ENCODE measurements around the gene ACOT2.
"Not testable (repeated sequence)": the region's sequence is repeated elsewhere in the genome, so short reads cannot be mapped to it uniquely, and the experiment has no call there.

ACOT2 gene

GRCh38 chr14:73568886-73569184, 178 bp upstream of the ACOT2 start:
- H2AFZ ChIP-seq (ENCODE audit: low read length, unreplicated experiment) = peak overlapping the region; percentile 61
- H3K4me1 ChIP-seq (ENCODE audit: control insufficient read depth, insufficient read depth, low read length, unreplicated experiment); H3K36me3 ChIP-seq (ENCODE audit: insufficient read depth, low read length); H3K27me3 ChIP-seq (ENCODE audit: insufficient read depth, low read length): not testable (repeated sequence)
- H3K4me3 ChIP-seq (ENCODE audit: low read depth, low read length) = peak overlapping the region; percentile 83
- H3K79me2 ChIP-seq (ENCODE audit: control insufficient read depth, insufficient read depth, low read length, unreplicated experiment) = peaks cover 34% of the 10 kb centered on the region
- H3K27ac ChIP-seq (ENCODE audit: low read depth, low read length) = peak overlapping the region; percentile 78

- H3K4me1 ChIP-seq (ENCODE audit: control insufficient read depth, insufficient read depth, low read length, unreplicated experiment) = not testable (repeated sequence)
Measured at GRCh38 chr14:73570913-73571312, 1.9 kb downstream of the ACOT2 start.

GRCh38 chr14:73573034-73573433, 4.0 kb downstream of the ACOT2 start:
- peaks cover 16% of the 10 kb centered on the region for H3K79me2 ChIP-seq (ENCODE audit: control insufficient read depth, insufficient read depth, low read length, unreplicated experiment)
- not testable (repeated sequence) for H3K27ac ChIP-seq (ENCODE audit: low read depth, low read length); H3K4me1 ChIP-seq (ENCODE audit: control insufficient read depth, insufficient read depth, low read length, unreplicated experiment); H3K36me3 ChIP-seq (ENCODE audit: insufficient read depth, low read length); H3K4me3 ChIP-seq (ENCODE audit: low read depth, low read length); H3K27me3 ChIP-seq (ENCODE audit: insufficient read depth, low read length); H2AFZ ChIP-seq (ENCODE audit: low read length, unreplicated experiment)

More at GRCh38 chr14:73570913-73571312, 1.9 kb downstream of the ACOT2 start:
- H3K4me3 ChIP-seq (ENCODE audit: low read depth, low read length) = peak overlapping the region; percentile 83
- H3K27me3 ChIP-seq (ENCODE audit: insufficient read depth, low read length); H2AFZ ChIP-seq (ENCODE audit: low read length, unreplicated experiment); H3K27ac ChIP-seq (ENCODE audit: low read depth, low read length); H3K36me3 ChIP-seq (ENCODE audit: insufficient read depth, low read length): not testable (repeated sequence)
- H3K79me2 ChIP-seq (ENCODE audit: control insufficient read depth, insufficient read depth, low read length, unreplicated experiment) = peaks cover 34% of the 10 kb centered on the region

GRCh38 chr14:73573740-73574139, 4.7 kb downstream of the ACOT2 start:
- H3K4me1 ChIP-seq (ENCODE audit: control insufficient read depth, insufficient read depth, low read length, unreplicated experiment); H3K79me2 ChIP-seq (ENCODE audit: control insufficient read depth, insufficient read depth, low read length, unreplicated experiment); H3K36me3 ChIP-seq (ENCODE audit: insufficient read depth, low read length); H3K27me3 ChIP-seq (ENCODE audit: insufficient read depth, low read length); H3K27ac ChIP-seq (ENCODE audit: low read depth, low read length); H3K4me3 ChIP-seq (ENCODE audit: low read depth, low read length); H2AFZ ChIP-seq (ENCODE audit: low read length, unreplicated experiment): not testable (repeated sequence)

GRCh38 chr14:73574251-73574650, 5.2 kb downstream of the ACOT2 start:
- not testable (repeated sequence) for H3K4me3 ChIP-seq (ENCODE audit: low read depth, low read length); H3K36me3 ChIP-seq (ENCODE audit: insufficient read depth, low read length); H3K27me3 ChIP-seq (ENCODE audit: insufficient read depth, low read length); H2AFZ ChIP-seq (ENCODE audit: low read length, unreplicated experiment); H3K79me2 ChIP-seq (ENCODE audit: control insufficient read depth, insufficient read depth, low read length, unreplicated experiment); H3K4me1 ChIP-seq (ENCODE audit: control insufficient read depth, insufficient read depth, low read length, unreplicated experiment); H3K27ac ChIP-seq (ENCODE audit: low read depth, low read length)

GRCh38 chr14:73576391-73576790, 7.4 kb downstream of the ACOT2 start:
- no peaks in the 10 kb centered on the region for H3K4me1 ChIP-seq (ENCODE audit: control insufficient read depth, insufficient read depth, low read length, unreplicated experiment)
- H3K79me2 ChIP-seq (ENCODE audit: control insufficient read depth, insufficient read depth, low read length, unreplicated experiment) = peaks cover under 1% of the 10 kb centered on the region
- no peak overlapping the region for H3K4me3 ChIP-seq (ENCODE audit: low read depth, low read length)
- H3K27me3 ChIP-seq (ENCODE audit: insufficient read depth, low read length) = no peaks in the 10 kb centered on the region
- peaks cover 3% of the 10 kb centered on the region; the same call in 1 of the 2 replicates for H3K36me3 ChIP-seq (ENCODE audit: insufficient read depth, low read length)
- no peak overlapping the region for H3K27ac ChIP-seq (ENCODE audit: low read depth, low read length)
- H2AFZ ChIP-seq (ENCODE audit: low read length, unreplicated experiment) = no peak overlapping the region

- not testable (repeated sequence) for H2AFZ ChIP-seq (ENCODE audit: low read length, unreplicated experiment); H3K27me3 ChIP-seq (ENCODE audit: insufficient read depth, low read length); H3K4me3 ChIP-seq (ENCODE audit: low read depth, low read length); H3K36me3 ChIP-seq (ENCODE audit: insufficient read depth, low read length); H3K79me2 ChIP-seq (ENCODE audit: control insufficient read depth, insufficient read depth, low read length, unreplicated experiment); H3K4me1 ChIP-seq (ENCODE audit: control insufficient read depth, insufficient read depth, low read length, unreplicated experiment); H3K27ac ChIP-seq (ENCODE audit: low read depth, low read length)
Measured at GRCh38 chr14:73577214-73577613, 8.2 kb downstream of the ACOT2 start.

- H3K36me3 ChIP-seq (ENCODE audit: insufficient read depth, low read length); H3K4me1 ChIP-seq (ENCODE audit: control insufficient read depth, insufficient read depth, low read length, unreplicated experiment); H2AFZ ChIP-seq (ENCODE audit: low read length, unreplicated experiment); H3K27me3 ChIP-seq (ENCODE audit: insufficient read depth, low read length); H3K27ac ChIP-seq (ENCODE audit: low read depth, low read length); H3K79me2 ChIP-seq (ENCODE audit: control insufficient read depth, insufficient read depth, low read length, unreplicated experiment); H3K4me3 ChIP-seq (ENCODE audit: low read depth, low read length): not testable (repeated sequence)
Measured at GRCh38 chr14:73582102-73582979, 13.3 kb downstream of the ACOT2 start.

- no peaks in the 10 kb centered on the region for H3K4me1 ChIP-seq (ENCODE audit: control insufficient read depth, insufficient read depth, low read length, unreplicated experiment)
- no peak overlapping the region for H3K27ac ChIP-seq (ENCODE audit: low read depth, low read length)
- H3K79me2 ChIP-seq (ENCODE audit: control insufficient read depth, insufficient read depth, low read length, unreplicated experiment) = no peaks in the 10 kb centered on the region
- no peak overlapping the region for H2AFZ ChIP-seq (ENCODE audit: low read length, unreplicated experiment)
- H3K36me3 ChIP-seq (ENCODE audit: insufficient read depth, low read length) = no peaks in the 10 kb centered on the region
- no peak overlapping the region for H3K4me3 ChIP-seq (ENCODE audit: low read depth, low read length)
- 0 out of 2 replicates have a peak, but pooled peaks cover 2% of the 10 kb centered on the region for H3K27me3 ChIP-seq (ENCODE audit: insufficient read depth, low read length)
Measured at GRCh38 chr14:73588695-73589094, 19.7 kb downstream of the ACOT2 start.

- no peak overlapping the region for H3K27ac ChIP-seq (ENCODE audit: low read depth, low read length)
- no peaks in the 10 kb centered on the region for H3K4me1 ChIP-seq (ENCODE audit: control insufficient read depth, insufficient read depth, low read length, unreplicated experiment)
- H3K4me3 ChIP-seq (ENCODE audit: low read depth, low read length) = no peak overlapping the region
- no peak overlapping the region for H2AFZ ChIP-seq (ENCODE audit: low read length, unreplicated experiment)
- H3K36me3 ChIP-seq (ENCODE audit: insufficient read depth, low read length) = no peaks in the 10 kb centered on the region
- no peaks in the 10 kb centered on the region for H3K79me2 ChIP-seq (ENCODE audit: control insufficient read depth, insufficient read depth, low read length, unreplicated experiment)
- H3K27me3 ChIP-seq (ENCODE audit: insufficient read depth, low read length) = 0 out of 2 replicates have a peak, but pooled peaks cover 2% of the 10 kb centered on the region
Measured at GRCh38 chr14:73589116-73589515, 20.1 kb downstream of the ACOT2 start.

- not testable (repeated sequence) for H3K4me1 ChIP-seq (ENCODE audit: control insufficient read depth, insufficient read depth, low read length, unreplicated experiment); H3K4me3 ChIP-seq (ENCODE audit: low read depth, low read length); H3K27me3 ChIP-seq (ENCODE audit: insufficient read depth, low read length); H3K79me2 ChIP-seq (ENCODE audit: control insufficient read depth, insufficient read depth, low read length, unreplicated experiment); H2AFZ ChIP-seq (ENCODE audit: low read length, unreplicated experiment); H3K27ac ChIP-seq (ENCODE audit: low read depth, low read length); H3K36me3 ChIP-seq (ENCODE audit: insufficient read depth, low read length)
Measured at GRCh38 chr14:73590673-73591004, 21.6 kb downstream of the ACOT2 start.
